GM12892 (cell line): Measurements from ENCODE around the gene CHD9NB.

Experiments used
- POLR2A ChIP-seq: IDR thresholded peaks from 2 replicates; pipeline ENCODE4 v1.6.1; 2011; ENCODE audit warnings: low read depth, low read length, control low read depth
- TAF1 ChIP-seq: IDR thresholded peaks from 2 replicates; pipeline ENCODE4 v1.6.1; 2011; ENCODE audit warnings: low read depth, mild to moderate bottlenecking, control low read depth, low read length, borderline replicate concordance

GRCh38 chr16:53040788-53041187 is 11.9 kb downstream of the CHD9NB start:
- TF ChIP-seq POLR2A (no peak), TAF1 (no peak)
